ENCODE measurements around the gene CDH5.
"Not testable (repeated sequence)": the region's sequence is repeated elsewhere in the genome, so short reads cannot be mapped to it uniquely, and the experiment has no call there.

Gene CDH5

GRCh38 chr16:66432429-66432828 is 65.9 kb downstream of the CDH5 start:
- DNase-seq (ENCODE audit: insufficient read length, low spot score) = no peak
- FAIRE-seq = no peak

GRCh38 chr16:66434619-66435430 is 68.3 kb downstream of the CDH5 start:
- FAIRE-seq = no peak
- no peak for DNase-seq (ENCODE audit: insufficient read length, low spot score)

- DNase-seq (ENCODE audit: insufficient read length, low spot score) (no peak), FAIRE-seq (no peak)
These were observed 69.4 kb downstream of the CDH5 start for GRCh38 chr16:66435896-66436295.

GRCh38 chr16:66437391-66437945 is 71.0 kb downstream of the CDH5 start:
- no peak for FAIRE-seq
- DNase-seq (ENCODE audit: insufficient read length, low spot score) = no peak

GRCh38 chr16:66438536-66438935 is 72.0 kb downstream of the CDH5 start:
- FAIRE-seq = no peak
- no peak for DNase-seq (ENCODE audit: insufficient read length, low spot score)

GRCh38 chr16:66439051-66439730 is 72.7 kb downstream of the CDH5 start:
- FAIRE-seq = no peak
- no peak for DNase-seq (ENCODE audit: insufficient read length, low spot score)

- FAIRE-seq (no peak), DNase-seq (ENCODE audit: insufficient read length, low spot score) (no peak)
These were observed 73.8 kb downstream of the CDH5 start for GRCh38 chr16:66440271-66440802.

GRCh38 chr16:66440970-66441369 is 74.5 kb downstream of the CDH5 start:
- FAIRE-seq (no peak), DNase-seq (ENCODE audit: insufficient read length, low spot score) (no peak)

- no peak for DNase-seq (ENCODE audit: insufficient read length, low spot score)
- no peak for FAIRE-seq
These were observed 75.3 kb downstream of the CDH5 start for GRCh38 chr16:66441586-66442375.

- DNase-seq (ENCODE audit: insufficient read length, low spot score) (no peak), FAIRE-seq (no peak)
These were observed 76.2 kb downstream of the CDH5 start for GRCh38 chr16:66442502-66443268.

- DNase-seq (ENCODE audit: insufficient read length, low spot score) = no peak
- no peak for FAIRE-seq
These were observed 76.8 kb downstream of the CDH5 start for GRCh38 chr16:66443269-66443652.

GRCh38 chr16:66444049-66444481 is 77.6 kb downstream of the CDH5 start:
- no peak for FAIRE-seq

GRCh38 chr16:66446737-66447136 is 80.2 kb downstream of the CDH5 start:
- DNase-seq (ENCODE audit: insufficient read length, low spot score) (no peak), FAIRE-seq (no peak)

More at GRCh38 chr16:66444049-66444481, 77.6 kb downstream of the CDH5 start:
- DNase-seq (ENCODE audit: insufficient read length, low spot score) = no peak

- no peak for DNase-seq (ENCODE audit: insufficient read length, low spot score)
- no peak for FAIRE-seq
These were observed 81.0 kb downstream of the CDH5 start for GRCh38 chr16:66447491-66447890.

- FAIRE-seq = no peak
- no peak for DNase-seq (ENCODE audit: insufficient read length, low spot score)
These were observed 85.1 kb downstream of the CDH5 start for GRCh38 chr16:66451548-66451947.

GRCh38 chr16:66453230-66453629 is 86.7 kb downstream of the CDH5 start:
- not testable (repeated sequence) for FAIRE-seq; DNase-seq (ENCODE audit: insufficient read length, low spot score)
